HG02759 (cell line): ENCODE results near the gene BDKRB2.
"Not testable (repeated sequence)": the region's sequence is repeated elsewhere in the genome, so short reads cannot be mapped to it uniquely, and the experiment has no call there.

Experiments
- ATAC-seq: cut with Tn5 transposase; IDR thresholded peaks from one replicate; pipeline ENCODE4 v1.9.1; 2021; ENCODE audit warnings: mild to moderate bottlenecking, moderate library complexity; ENCODE audit not compliant: unreplicated experiment

BDKRB2 gene

DNA sequence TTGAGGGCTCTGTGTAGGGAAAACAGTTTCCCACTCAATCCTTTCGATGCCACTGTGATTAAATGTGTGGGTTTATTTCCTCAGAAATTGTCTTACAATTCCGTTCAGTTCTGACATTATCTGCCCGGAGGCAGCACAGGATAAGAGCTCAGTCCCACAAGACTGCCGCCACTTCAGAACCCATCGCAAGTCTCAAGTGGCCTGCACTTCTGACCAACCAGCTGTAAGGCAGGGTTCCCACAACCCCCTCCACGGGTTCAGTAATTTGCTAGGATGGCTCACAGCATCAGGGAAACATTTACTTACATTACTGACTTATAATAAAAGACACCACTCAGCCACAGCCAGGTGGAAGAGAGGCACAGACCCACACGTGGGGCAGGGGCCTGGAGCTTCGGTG lies 17.2 kb downstream of the BDKRB2 start:
- ATAC-seq: no peak

DNA sequence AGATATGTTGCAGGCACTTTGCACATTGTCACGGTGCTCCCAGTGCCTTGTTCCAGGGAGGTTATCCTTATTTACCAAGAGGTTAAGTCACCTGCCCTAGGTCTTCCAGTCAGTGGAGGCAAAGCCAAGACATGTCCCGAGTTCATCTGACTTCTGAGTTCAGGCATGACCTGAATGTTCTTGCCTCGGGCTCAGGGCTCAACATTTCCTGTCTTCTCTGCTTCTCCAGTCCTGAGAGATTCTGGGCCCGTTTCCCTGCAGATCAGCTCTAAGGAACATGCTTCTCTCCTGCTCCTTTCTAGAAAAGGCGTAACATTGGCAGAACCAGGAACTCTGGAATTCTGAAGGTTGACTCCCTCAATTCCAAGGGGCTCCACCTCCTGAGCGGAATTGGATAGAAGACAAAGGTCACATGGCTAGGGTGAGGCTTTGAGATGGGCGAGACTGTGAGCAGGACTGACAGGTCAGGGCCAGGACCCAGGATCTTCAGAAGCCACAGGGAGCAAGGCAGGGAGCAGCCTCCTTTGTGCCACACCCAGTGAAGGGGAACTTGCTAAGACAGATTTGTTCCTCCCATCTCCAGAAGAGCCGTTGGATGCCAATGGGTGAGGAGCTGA lies 19.9 kb downstream of the BDKRB2 start:
- ATAC-seq: no peak

- no peak for ATAC-seq
Observed at GRCh38 chr14:96225213-96225612, 20.6 kb downstream of the BDKRB2 start.

DNA sequence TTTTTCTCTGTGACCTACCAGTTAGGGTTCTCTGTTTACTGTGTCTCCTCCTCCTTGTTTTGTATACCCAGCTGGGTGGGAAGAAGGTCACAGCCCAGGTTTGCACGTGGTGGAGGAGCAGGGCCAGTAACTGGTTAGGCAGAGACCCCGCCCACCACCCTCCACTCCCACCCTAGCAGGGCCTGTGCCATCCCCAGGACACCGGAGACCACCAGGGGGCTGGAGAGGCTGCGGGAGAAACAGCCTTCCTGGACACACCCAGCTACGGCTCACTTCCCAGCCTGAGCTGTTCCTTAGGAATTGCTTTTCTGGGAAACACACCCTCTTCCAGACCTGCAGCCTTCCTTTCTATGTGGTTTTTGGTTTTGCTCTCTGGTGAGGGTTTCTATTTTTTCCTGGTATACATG lies 21.1 kb downstream of the BDKRB2 start:
- ATAC-seq: no peak

GRCh38 chr14:96227428-96227827 lies 22.8 kb downstream of the BDKRB2 start:
- no peak for ATAC-seq

GRCh38 chr14:96229315-96229714 lies 24.7 kb downstream of the BDKRB2 start:
- ATAC-seq: no peak

GRCh38 chr14:96231056-96231455 lies 26.4 kb downstream of the BDKRB2 start:
- ATAC-seq: no peak

DNA sequence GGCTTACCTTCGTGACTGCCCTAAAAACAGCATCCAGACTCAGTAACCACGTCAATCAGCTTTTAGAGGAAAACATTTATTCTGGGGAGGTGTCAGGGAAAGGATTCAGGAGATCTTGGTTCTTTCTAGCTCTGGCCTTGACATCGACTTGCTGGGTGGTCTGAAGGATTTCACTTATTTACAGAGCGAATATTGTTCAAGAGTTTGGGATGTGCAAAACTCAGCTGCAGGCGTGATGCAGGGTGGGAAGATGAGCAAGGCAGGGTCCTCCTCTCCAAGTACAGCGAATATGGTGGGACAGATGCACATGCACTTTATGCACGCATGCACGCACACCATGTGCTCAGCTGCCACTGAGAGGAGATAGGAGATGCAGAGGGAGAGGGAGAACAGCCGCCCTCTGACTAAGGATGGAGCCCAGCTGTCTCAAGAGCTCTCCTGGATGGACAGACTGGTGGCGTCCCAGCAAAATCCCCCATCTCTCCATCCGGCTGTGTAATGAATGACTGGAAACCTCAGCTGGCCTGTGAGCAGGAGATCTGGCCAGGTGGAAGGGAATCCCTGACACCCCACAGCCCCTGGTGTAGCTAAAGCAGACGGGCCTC lies 27.0 kb downstream of the BDKRB2 start:
- no peak for ATAC-seq

- ATAC-seq: no peak
Observed at GRCh38 chr14:96232506-96232905, 27.9 kb downstream of the BDKRB2 start.

DNA sequence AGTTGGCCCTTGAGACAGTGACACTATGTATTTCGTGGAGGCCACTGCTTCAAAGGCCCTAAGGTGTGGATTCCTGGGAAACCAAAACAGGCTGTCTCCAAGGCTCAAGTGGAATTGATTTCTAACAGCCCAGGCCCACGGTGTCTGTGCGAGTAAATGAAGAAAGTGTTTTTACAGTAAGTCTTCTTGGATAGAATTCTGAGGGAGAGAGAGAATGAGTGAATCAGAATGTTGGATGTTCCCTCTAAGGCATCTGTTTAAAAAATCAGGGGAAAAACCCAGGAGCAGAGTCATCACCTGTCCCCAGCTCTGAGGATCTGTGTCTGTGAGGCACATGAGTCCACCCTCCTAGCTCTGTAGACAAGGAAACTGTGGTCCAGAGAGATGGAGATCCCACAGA lies 29.0 kb downstream of the BDKRB2 start:
- ATAC-seq: no peak

GRCh38 chr14:96235426-96235825 lies 30.8 kb downstream of the BDKRB2 start:
- ATAC-seq: no peak

- ATAC-seq: no peak
Observed at GRCh38 chr14:96237641-96238040, 33.0 kb downstream of the BDKRB2 start.

GRCh38 chr14:96238676-96239265 lies 34.1 kb downstream of the BDKRB2 start:
- no peak for ATAC-seq

DNA sequence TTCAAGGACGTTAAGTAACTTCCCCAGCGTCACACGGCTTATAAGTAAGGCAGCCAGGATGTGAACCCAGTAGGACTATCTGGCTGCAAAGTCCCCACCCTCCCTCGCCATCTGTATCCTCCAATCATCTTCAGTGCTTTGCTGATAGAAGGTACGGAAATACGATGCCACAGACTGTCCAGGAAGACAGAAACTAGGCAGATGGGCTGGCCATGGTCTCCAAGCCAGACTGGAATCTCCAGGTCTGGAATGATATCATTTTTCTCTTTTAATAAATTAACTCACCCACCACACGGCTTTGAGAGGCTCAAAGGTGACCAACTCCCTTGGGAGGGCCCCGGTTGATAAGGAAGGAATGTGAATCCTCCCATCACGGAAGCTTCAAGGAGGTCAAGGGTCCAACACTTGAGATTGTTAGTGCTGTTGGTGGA lies 35.1 kb downstream of the BDKRB2 start:
- no peak for ATAC-seq

DNA sequence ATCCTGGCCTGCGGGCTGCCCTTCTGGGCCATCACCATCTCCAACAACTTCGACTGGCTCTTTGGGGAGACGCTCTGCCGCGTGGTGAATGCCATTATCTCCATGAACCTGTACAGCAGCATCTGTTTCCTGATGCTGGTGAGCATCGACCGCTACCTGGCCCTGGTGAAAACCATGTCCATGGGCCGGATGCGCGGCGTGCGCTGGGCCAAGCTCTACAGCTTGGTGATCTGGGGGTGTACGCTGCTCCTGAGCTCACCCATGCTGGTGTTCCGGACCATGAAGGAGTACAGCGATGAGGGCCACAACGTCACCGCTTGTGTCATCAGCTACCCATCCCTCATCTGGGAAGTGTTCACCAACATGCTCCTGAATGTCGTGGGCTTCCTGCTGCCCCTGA lies 36.0 kb downstream of the BDKRB2 start:
- ATAC-seq: no peak

- ATAC-seq: no peak
Observed at GRCh38 chr14:96242126-96242525, 37.5 kb downstream of the BDKRB2 start.

DNA sequence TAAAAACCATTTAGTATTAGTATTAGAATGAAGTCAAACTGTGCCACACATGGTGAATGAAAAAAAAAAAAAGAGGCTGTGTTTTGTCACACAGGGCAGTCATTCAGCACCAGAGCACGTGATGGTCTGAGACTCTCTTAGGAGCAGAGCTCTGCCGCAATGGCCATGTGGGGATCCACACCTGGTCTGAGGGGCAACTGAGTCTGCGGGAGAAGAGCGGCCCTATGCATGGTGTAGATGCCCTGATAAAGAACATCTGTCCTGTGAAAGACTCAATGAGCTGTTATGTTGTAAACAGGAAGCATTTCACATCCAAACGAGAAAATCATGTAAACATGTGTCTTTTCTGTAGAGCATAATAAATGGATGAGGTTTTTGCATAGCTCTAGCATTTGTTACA lies 39.1 kb downstream of the BDKRB2 start:
- ATAC-seq: no peak

- ATAC-seq: not testable (repeated sequence)
Observed at GRCh38 chr14:96245074-96245473, 40.4 kb downstream of the BDKRB2 start.

DNA sequence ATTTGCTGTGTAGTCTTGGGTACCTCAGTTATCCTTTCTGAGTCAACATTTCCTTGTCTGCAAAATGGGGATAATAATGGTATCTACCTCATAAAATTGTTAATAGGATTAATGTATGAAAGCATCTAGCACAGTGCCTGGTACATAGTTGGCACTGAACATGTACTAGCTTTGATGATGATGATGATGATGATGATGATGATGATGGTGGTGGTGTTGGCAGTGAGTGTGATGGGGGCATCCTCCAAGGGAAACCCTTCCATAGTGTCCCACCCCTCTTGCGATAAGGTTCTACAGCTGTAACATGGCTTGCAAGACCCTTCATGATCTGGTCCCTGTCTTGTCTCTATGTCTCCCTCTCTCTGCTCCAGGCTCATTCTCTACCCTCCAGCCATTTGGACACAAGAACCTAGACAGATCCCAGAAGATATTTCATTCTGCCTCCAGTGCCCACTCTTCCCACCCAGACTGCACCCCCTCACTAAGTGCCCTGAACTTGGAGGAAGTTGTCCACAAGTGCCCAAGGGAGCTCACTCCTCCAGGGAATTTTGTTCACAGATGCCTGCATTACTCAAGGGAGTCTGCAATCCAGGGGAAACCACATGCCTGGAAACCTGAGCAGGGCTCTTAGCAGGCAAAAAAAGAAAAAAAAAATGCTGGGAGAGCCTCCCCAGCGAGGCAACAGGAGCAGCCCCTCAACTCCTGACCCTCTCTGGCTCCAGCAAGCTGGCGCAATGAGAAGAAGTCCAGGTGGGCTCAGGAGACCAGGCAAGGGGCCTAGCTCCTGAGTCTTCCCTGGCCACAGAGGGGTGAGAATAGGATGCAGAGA lies 41.3 kb downstream of the BDKRB2 start:
- ATAC-seq: no peak

DNA sequence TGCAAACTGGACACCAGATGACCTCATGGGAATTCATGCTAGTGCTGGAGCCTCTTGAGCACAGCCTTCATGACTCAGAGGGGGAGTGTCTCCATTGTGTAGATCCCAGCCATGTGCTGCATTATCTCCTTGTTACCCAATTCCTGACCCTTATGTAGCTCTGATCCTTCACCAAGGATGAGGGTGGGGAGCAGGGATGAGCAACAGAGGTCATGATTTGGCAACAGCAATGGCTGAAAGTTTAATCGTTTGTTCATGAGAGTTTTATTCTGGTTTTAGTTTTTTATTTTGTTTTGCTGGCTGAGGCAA lies 41.9 kb downstream of the BDKRB2 start:
- ATAC-seq: no peak

- ATAC-seq: no peak
Observed at GRCh38 chr14:96247031-96247430, 42.4 kb downstream of the BDKRB2 start.

GRCh38 chr14:96249029-96249428 lies 44.4 kb downstream of the BDKRB2 start:
- no peak for ATAC-seq
